NOMO-1 (cell line): ENCODE data around the gene TTC6.
"Not testable (repeated sequence)": the region's sequence is repeated elsewhere in the genome, so short reads cannot be mapped to it uniquely, and the experiment has no call there.

ENCODE experiments used
- DNase-seq, 2 experiments: peaks; one replicate each; lab custom pipeline; 2025; ENCODE audit not compliant: unreplicated experiment in 2 of 2; lab: John Stamatoyannopoulos, UW

TTC6 gene

GRCh38 chr14:37594971-37595808 lies at the start of gene TTC6, which contains the start of gene FOXA1:
Gene TTC6 (plus strand): TSS chr14:37595629. CDS start chr14:37622065, 26,436 bp downstream.
Gene FOXA1 (minus strand): TSS chr14:37595249. CDS start chr14:37594972, 277 bp downstream.
- peak; percentile 26 to 55 for DNase-seq

DNA sequence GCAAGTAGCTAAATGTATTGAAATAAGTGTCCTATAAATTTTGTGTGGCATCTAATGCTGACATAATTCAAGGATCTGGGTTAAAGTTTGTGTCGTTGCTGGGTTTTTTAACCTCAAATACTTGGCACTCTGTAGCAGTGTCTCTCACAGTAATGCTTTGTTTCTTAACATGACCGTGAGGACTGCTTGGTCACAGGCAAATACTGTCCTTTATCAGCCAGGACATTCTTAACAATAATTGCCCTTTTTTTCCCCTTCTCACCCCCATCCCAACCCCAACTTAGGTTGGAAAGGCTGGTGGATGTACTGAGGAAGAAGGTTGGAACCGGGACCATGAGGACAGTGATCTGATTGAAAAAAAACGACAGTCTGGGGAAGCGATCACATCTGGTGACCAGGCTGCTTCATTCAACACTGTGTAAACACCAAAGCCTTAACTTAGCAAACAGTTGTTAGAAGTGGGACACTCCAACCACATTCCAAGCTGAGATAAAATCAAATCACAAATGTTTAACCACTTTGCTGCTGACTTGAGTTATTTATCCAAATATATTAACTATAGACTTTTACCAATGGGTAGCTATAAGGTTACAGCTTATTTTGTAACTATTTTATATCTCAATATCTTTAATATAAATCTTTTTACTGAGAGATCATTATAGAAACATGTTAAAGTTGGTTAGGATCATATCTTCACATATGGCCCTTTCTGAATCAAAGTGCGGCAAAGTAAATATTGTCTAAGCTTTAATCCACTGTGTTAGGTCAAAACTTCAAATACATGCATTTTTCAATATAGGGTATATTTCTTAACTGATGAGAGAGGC lies 48.6 kb upstream of the TTC6 start:
- no peak for DNase-seq

DNA sequence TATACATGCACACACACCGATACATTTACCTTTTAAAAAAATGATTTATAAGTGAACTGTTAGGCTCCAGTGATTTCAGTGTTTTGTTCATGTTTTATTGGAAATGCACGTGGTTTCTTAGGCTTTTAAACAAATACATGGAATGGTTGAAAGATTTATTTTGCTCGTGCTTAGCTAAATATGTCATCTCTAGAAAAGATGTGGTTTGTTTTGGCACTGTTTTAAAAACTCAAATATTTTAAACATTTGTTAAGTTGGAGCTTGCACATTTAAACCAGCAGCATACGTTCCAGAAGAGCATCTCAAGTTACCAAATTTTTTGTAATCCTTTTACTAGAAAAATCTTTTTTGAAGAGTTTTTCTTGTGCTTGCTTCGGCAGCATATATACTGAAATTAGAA lies 44.9 kb upstream of the TTC6 start:
- DNase-seq = no peak

DNA sequence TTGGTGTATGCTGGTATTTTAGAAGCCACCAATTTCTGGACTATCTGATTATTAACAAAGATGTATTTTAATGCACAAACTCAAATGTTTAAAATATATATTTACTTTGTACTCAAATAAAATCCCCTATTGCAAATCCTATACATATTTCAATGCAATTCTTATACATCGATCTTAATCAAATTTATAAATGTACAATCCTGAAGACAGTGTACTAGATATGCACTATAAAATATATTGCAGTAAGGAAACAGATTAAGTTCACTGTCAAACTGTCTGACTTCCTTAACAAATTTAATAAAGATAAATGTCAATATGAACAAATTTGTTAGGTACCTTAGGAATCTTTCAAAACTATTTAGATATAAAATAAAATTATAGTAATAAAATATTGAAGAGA lies 44.3 kb upstream of the TTC6 start:
- no peak for DNase-seq

- DNase-seq = no peak
Observed at GRCh38 chr14:37553935-37554550, 41.4 kb upstream of the TTC6 start.

DNA sequence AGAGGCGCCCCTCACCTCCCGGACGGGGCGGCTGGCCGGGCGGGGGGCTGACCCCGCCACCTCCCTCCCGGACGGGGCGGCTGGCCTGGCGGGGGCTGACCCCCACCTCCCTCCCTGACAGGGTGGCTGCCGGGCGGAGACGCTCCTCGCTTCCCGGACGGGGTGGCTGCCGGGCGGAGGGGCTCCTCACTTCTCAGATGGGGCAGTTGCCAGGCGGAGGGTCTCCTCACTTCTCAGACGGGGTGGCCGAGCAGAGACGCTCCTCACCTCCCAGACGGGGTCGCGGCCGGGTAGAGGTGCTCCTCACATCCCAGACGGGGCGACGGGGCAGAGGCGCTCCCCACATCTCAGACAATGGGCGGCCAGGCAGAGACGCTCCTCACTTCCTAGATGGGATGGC lies 39.8 kb upstream of the TTC6 start:
- DNase-seq = not testable (repeated sequence)

DNA sequence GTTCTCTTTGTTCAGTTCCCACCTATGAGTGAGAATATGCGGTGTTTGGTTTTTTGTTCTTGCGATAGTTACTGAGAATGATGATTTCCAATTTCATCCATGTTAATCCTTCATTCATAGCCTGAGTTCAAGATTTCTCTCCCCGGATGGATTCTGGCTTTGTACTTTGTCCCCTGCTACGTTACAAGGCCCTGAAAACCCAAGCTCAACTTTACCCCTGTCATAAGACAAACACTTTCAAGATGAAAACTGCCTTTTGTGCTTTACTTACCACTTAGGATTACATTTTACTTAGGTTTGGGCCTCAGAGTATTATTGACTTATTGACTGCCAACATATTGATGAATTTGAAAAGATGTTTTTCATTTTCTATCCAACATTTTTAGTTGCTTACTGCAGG lies 36.7 kb upstream of the TTC6 start:
- no peak for DNase-seq

- no peak for DNase-seq
Observed at GRCh38 chr14:37559386-37559785, 36.0 kb upstream of the TTC6 start.

- DNase-seq = no peak
Observed at GRCh38 chr14:37563189-37563588, 32.2 kb upstream of the TTC6 start.

- no peak for DNase-seq
Observed at GRCh38 chr14:37565550-37565949, 29.9 kb upstream of the TTC6 start.

DNA sequence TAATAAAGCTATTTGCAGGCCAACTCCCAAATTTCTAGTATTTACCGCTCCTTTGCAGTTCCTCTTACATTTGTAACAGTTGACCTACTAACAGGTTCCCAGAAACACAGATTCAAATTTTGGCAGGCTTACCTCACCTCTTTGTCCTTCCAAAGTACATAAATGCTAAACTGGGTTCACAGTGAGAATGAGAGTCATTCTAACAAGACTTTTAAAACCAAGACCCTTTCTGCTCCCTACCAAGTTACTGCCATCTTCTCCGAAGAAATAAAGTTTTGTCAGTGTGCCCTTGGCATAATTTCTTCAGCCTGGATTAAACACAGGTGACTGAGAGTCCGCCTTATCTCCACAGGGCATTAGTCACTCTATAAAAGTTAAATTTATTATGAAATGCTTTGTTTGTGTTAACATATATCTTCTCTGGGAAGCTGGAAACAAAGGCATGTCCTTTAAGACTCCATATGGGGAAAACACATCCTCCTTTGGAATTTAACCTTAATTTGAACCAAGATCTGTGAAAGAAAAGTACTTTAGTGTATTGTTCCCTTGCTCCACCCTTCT lies 28.5 kb upstream of the TTC6 start:
- no peak for DNase-seq

DNA sequence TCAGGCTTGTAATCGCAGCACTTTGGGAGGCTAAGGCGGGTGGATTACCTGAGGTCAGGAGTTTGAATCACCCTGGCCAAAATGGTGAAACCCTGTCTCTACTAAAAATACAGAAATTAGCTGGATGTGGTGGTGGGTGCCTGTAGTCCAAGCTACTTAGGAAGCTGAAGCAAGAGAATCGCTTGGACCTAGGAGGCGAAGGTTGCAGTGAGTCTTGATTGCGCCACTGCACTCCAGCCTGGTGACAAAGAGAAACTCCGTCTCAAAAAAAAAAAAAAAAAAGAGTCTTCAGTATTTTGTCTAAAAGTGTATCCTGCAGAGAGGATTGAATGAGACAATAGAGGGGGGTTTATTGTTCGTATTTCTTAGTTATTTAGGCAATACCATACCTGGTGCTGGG lies 25.7 kb upstream of the TTC6 start:
- no peak for DNase-seq

DNA sequence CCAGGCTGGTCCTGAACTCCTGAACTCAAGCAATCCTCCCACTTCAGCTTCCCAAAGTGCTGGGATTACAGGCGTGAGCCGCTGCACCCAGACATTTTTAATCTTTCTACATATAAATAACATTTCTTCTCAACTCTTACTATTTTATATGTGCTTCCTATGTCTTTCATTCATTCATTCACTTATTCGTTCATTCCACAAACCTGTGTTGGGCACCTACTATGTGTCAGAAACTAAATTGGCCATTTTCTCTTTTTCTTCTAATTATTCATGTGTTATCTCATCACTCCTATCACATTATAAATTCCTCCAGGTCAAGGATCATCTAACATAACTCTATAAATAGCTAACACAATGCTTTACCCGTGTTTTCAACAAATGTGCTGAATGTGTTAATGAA lies 24.0 kb upstream of the TTC6 start:
- no peak for DNase-seq

GRCh38 chr14:37573356-37573755 lies 22.1 kb upstream of the TTC6 start:
- no peak for DNase-seq

- no peak for DNase-seq
Observed at GRCh38 chr14:37579274-37579673, 16.2 kb upstream of the TTC6 start.

- DNase-seq = no peak
Observed at GRCh38 chr14:37580146-37580545, 15.3 kb upstream of the TTC6 start.

GRCh38 chr14:37583358-37584210 lies 11.8 kb upstream of the TTC6 start:
- no peak for DNase-seq

DNA sequence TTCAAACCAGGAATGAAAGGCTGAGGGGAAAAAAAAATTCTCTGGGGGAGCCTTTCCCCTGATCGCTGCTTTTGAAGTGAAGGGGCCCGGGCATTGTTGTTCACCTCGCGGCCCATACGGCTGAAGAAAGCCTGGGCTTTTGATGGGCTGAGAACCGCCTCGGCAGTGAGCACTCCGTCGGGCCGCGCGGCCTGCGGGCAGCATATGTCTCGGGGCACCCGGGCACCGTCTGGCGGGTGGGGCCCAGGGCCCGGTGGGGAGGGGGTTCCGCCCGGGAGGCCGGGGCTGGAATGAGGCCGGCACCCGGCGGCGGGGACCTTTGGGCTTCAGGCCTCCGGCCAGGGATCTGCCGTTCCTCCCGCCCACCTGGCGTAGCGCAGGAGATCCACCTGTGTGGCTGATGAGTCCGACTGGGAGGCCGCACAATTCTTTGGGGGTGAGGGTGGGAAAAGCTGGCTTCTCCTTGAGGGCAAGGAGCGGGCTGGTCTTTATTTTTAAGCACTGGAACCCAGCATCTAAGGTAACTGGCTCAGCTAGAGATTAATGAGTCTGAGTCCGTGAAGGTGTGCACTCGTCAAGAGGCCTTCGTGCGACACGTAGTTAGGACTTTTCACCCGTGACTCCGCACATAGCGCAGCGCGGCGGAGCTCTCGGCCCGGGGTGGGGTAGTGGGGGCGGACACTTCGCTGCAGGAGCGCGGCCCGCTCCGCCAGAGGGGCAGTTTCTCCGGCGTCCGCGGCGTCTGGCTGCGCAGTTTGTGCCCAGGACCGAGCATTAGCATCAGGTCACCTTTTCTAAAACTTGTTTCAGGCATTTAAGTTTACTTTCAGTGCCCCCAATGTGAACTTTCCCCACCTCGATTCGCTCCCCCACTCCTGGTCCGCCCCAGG lies 11.0 kb upstream of the TTC6 start:
- DNase-seq = no peak

DNA sequence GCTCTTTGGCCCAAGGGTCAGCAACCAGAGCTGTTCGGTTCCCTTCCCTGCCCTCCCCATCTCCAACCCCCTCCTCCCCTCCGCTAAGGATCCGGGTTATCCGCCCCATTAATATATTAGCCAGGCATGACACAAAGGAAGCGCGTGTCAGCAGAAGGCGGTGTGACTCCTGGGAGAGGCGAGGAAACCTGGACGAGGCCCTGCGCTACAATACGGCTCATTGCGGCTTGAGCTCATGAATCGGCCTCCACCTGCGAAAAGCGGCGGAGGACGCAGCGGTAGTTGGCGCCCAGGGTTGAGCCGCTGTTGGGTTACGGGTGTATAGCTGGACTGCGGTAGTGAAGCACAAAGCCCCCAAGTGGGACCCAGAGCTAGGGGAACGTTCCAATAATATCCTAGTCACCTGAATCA lies 10.3 kb upstream of the TTC6 start:
- DNase-seq = no peak
